H54 (cell line): ENCODE measurements around the gene RETREG2.
A peak's percentile ranks its signal among the peaks of the same experiment; 100 is the strongest.

Experiments
- DNase-seq: peaks from one replicate; pipeline ENCODE4 v3.0.0; 2011; ENCODE audit warnings: low spot score, mixed read lengths; ENCODE audit not compliant: insufficient read length
- FAIRE-seq: peaks from 3 replicates; lab custom pipeline; 2011; peaks lifted over from hg19 to GRCh38; lab: Jason Lieb, UNC
- POLR2A ChIP-seq: IDR thresholded peaks from 2 replicates; pipeline ENCODE4 v1.6.1; 2011; ENCODE audit warnings: low read depth, mild to moderate bottlenecking, low read length

RETREG2 gene

GRCh38 chr2:219174801-219175200, 3.3 kb upstream of the RETREG2 start:
- DNase-seq (no peak), FAIRE-seq (no peak)
- no peak for TF ChIP-seq POLR2A

- TF ChIP-seq POLR2A = no peak
- DNase-seq (no peak), FAIRE-seq (no peak)
Measured at GRCh38 chr2:219175486-219175885, 2.6 kb upstream of the RETREG2 start.

GRCh38 chr2:219175928-219176817, 1.9 kb upstream of the RETREG2 start:
- TF ChIP-seq POLR2A = 0 out of 2 replicates have a peak, but pooled peaks have one; percentile 9
- FAIRE-seq (no peak), DNase-seq (peak; percentile 35)

DNA sequence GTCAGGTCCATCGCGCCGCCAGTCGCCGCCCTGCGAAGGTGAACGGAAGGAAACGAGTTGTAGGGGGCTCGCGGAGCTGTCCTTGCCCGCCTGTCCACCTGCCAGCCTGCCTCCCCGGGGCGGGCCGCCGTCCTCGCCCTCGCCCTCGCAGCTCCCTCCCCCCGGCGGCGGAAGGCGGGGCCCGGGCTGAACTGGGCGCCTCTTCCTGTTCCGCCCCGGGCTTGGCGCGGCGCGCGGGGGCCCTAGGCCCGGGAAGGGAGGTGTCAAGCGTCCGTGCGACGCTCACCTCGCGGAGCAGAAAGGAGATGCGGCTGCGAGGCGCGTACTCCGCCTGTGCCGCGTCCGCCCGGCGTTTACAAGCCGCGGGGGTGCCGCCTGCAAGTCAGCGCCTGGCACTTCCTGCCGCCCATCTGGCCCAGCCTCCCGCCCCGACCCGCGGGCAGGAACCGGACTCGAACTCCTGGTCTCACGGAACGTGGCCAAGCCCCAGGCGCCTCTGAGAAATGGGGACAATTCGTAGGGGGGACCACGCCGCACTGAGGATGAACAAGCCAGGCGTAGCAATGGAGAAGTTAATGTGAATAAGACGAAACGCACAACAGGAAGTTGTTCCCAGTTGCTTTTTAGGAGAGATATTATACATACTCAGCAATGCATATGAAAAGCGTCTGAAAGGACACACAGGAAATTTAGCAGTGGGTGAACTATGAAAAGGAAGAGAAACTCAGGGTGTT, 1.1 kb upstream of the RETREG2 start, which contains the start of gene CNPPD1:
TSS of gene CNPPD1 (minus strand) at position 108 of the 734 bp plus-strand sequence. CDS start at position 11, 97 bp downstream.
- no peak for FAIRE-seq
- peak; percentile 55 for TF ChIP-seq POLR2A
- DNase-seq = peak; percentile 77

GRCh38 chr2:219178377-219179175, 501 bp downstream of the RETREG2 start:
- FAIRE-seq (no peak), DNase-seq (peak; percentile 22)
- peak; percentile 5; the same call in 1 of the 2 replicates for TF ChIP-seq POLR2A

DNA sequence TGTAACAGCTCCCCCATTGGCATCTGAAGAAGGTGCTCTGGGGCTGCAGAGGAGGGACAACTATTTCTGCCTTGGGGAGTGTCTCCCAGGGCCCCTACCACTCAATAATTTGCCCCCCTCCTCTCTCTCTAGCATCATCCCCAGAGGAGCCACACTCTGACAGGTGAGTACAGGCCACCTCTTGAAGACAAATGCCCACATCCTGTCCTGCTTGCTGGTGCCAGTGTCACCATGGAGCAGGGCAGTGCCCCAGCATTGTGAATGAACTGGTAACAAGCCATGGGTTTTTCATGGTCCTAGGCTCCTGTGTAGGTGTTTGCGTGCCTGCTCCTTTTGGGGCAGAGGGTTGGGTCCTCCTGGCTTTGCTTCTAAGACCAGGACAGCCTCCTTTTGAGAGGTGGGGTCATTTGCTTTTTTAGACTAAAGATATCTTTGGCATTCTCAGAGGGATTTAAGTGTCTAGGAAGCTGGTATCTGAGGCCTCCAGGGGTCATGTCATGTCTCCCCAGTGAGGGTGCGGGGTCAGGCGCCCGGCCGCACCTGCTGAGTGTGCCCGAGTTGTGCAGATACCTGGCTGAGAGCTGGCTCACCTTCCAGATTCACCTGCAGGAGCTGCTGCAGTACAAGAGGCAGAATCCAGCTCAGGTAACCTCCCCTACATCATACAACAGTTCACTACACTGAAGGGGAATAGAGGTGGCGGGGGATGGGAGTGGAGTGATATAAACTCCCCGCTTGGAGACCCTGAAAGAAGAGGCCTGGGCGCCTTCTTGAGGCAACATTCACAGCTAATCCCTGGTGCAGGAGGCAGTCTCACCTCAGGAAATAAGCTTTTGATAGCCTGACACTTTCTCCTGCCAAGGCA, 1.8 kb downstream of the RETREG2 start:
- FAIRE-seq = no peak
- no peak for TF ChIP-seq POLR2A
- no peak for DNase-seq

DNA sequence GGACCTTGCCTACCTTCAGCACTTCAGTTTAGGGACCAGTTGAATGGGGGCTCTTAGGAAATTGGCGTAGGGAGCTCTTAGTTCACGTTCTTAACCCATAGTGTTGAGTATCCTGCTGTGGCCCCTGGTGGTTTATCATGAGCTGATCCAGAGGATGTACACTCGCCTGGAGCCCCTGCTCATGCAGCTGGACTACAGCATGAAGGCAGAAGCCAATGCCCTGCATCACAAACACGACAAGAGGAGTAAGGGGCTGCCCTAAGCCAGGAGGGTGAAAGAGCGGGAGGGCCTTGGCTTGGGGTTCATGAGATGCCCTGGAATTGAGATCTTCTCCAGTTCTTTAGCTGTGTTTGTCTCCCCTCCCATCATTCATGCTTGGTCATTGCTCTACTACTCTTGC, 2.9 kb downstream of the RETREG2 start:
- no peak for DNase-seq
- no peak for FAIRE-seq
- TF ChIP-seq POLR2A = no peak

- DNase-seq (no peak), FAIRE-seq (no peak)
Measured at GRCh38 chr2:219181531-219181930, 3.5 kb downstream of the RETREG2 start.

GRCh38 chr2:219182331-219183150, 4.5 kb downstream of the RETREG2 start:
- FAIRE-seq (no peak), DNase-seq (no peak)
- TF ChIP-seq POLR2A = no peak

More at GRCh38 chr2:219181531-219181930, 3.5 kb downstream of the RETREG2 start:
- TF ChIP-seq POLR2A = no peak

- no peak for TF ChIP-seq POLR2A
- FAIRE-seq (no peak), DNase-seq (no peak)
Measured at GRCh38 chr2:219183151-219183772, 5.2 kb downstream of the RETREG2 start.

GRCh38 chr2:219184121-219184520, 6.0 kb downstream of the RETREG2 start:
- no peak for TF ChIP-seq POLR2A
- FAIRE-seq (no peak), DNase-seq (no peak)
